GM21786 (cell line): ENCODE data around the gene RFX3.

ENCODE experiments used
- ATAC-seq: cut with Tn5 transposase; IDR thresholded peaks from one replicate; pipeline ENCODE4 v1.9.1; 2021; ENCODE audit not compliant: unreplicated experiment

RFX3 gene

DNA sequence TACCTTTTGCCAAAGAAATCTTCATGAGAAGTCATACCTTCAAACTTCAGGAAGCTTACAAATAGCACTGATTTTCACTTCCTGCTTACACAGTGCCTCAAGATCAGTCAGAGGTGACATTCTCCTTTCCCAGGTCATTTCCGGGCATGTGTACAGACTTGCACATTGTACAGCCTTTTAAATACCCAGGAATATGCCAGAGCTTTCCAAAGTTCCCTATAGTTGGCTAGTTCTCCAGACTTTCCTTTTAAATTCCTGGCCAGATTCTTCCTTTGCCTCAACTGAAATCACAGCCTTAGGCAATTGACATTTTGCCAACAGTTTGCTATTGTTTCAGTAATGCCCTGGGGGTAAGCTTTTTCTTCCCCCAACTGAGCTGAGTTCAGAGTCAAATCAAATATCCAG, 47.2 kb downstream of the RFX3 start:
- peak; percentile 38 for ATAC-seq

DNA sequence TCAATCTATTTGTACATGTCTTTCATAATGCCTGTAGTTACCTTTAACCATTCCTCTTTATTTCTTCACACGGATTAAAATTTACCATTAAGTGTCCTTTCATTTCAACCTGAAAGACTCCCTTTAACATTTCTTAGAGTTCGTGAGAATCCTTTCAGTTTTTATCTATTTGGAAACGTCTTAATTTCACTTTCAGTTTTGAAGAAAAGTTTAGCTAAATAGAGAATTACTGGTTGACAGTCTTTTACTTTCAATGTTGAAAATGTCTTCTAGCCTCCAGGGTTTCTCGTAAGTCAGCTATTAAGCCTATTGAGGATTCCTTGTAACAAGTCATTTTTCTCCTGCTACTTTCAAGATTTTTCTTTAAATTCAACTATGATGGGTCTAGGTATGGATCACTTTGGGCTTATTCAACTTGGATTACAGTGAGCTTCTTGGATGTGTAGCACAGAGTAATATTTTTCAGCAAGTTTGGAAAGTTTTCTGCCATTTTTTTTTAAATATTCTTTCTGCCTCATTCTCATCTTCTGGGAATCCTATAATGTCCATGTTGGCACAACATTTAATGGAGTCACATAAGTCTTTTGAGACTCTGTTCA, 48.5 kb downstream of the RFX3 start:
- no peak for ATAC-seq

DNA sequence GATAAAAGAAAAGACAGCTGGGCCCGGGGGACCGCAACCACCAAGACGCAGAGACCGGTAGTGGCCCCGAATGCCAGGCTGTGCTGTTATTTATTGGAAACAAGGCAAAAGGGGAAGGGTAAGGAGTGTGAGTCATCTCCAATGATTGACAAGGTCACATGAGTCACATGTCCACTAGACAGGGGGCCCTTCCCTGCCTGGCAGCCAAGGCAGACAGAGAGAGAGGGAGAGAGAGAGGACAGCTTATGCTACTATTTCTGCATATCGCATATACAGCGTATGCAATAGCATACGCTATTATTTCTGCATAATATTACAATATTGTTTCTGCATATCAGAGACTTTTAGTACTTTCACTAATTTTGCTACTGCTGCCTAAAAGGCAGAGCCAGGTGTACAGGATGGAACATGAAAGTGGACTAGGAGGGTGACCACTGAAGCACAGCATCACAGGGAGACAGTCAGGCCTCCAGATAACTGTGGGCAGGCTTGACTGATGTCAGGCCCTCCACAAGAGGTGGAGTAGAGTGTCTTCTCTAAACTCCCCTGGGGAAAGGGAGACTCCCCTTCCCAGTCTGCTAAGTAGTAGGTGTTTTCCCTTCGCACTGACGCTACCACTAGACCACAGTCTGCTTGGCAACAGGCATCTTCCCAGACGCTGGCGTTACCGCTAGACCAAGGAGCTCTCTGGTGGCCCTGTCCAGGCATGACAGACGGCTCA, 50.3 kb downstream of the RFX3 start:
- ATAC-seq = peak; percentile 21

DNA sequence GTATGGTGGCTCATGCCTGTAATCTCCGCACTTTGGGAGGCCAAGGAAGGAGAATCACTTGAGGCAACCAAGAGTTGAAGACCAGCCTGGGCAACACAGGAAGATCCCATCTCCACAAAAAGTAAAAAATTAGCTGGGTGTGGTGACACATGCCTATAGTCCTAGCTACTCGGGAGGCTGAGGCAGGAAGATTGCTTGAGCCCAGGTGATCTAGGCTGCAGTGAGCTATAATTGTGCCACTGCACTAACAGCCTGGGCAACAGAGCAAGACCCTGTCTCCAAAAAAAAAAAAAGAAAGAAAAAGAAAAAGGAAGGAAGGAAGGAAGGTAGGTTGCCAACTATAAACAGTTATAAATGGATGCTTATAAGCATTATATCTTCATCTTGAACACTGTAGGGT, 51.0 kb downstream of the RFX3 start:
- ATAC-seq = no peak

DNA sequence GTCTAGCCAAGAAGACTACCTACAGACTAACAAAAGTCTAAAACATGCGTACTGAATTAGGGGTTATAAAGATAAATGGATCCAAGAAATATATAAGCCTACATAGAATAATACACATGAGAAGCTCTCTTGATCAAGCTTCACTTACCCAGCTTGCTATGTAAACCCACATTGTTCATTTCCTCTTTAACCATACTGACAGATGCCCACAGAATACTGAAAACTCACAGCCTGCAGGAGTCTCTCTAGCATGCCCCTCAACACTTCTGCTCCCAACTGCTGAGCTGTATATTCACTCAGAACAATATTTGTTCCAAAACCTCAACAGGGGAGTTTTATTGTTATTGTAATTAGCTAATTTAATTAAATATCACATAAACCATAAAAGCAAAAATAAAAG, 52.4 kb downstream of the RFX3 start:
- peak; percentile 59 for ATAC-seq

DNA sequence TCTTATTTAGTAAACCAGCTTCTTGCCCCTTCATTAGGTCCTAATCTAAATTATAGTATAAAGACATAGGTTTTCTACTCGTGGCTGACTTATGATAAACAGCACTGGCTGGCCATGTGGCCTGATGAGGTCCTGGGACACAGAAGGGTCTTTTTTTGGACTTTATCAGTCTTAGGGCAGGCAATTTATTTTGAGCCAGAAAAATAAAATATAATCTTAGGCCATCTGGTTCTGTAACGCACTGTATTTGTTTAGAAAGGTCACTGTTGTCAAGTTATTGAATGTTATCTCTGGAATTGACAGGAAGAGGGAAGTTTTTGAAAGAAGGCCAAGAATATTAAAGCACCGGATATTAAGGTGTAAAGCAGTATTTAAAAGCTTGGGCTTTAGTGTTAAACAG, 53.9 kb downstream of the RFX3 start:
- ATAC-seq = no peak

DNA sequence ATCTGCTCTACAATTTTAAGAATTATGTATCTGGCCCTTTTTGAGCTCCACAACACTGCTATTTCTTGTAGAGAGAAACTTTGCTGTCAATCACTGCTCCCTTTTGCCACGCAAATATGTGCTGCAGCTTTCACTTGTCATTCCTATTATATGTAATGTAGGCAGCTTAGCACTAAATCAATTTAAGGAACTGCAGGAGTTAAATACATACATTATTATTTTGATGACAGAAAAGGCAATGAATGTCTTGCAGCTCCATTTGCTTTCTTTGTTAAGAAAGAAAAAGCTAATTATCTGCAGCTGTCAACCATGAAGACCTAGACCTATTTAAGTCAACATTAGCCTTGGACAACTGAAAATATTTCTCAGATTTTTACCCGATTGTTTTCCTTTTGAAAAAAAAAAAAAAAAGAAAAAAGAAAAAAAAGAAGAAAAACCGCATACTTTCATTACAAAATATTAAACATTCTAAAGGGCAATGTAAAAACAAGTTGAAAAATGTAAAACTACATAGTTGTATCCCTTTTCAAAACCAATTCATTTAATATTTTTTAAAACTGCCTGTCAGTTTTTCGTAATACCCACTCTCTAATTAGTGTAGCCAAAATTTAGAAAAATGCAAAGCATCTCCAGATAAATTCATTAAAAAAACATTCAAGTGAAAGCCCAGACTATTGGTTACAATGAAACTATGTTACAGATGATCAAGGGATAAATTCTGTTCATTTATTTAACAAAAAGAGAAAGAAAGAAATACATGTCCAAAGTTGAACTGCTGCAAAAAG, 57.2 kb downstream of the RFX3 start:
- ATAC-seq = no peak

DNA sequence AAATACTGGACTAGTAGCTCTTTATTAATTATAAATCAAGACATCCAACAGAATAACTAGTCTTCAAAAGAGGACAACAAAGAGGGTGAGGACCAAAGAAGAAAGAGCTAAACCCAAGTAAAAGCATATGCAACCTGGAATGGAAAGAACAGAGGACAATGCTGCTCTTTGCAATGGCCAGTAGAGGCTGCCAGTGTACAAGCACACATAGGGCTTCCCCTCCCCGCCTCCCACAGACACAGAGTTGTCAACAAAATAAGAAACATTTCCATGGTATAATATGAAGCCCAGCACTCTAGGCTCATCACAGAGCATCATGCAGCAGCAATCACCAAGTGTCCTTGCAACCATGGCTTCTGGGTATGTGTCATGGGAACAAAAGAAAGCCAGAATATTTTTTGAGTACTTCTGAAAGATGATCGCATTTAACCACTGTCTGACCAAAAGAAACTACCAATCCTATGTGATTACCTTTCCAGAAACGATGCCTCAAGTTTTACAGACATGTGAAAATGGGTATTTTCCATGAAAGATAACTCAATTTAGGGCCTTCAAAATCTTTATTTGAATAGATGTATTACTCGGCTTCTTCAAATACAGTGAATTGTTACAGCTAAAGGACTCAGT, 58.1 kb downstream of the RFX3 start:
- ATAC-seq = peak; percentile 97

DNA sequence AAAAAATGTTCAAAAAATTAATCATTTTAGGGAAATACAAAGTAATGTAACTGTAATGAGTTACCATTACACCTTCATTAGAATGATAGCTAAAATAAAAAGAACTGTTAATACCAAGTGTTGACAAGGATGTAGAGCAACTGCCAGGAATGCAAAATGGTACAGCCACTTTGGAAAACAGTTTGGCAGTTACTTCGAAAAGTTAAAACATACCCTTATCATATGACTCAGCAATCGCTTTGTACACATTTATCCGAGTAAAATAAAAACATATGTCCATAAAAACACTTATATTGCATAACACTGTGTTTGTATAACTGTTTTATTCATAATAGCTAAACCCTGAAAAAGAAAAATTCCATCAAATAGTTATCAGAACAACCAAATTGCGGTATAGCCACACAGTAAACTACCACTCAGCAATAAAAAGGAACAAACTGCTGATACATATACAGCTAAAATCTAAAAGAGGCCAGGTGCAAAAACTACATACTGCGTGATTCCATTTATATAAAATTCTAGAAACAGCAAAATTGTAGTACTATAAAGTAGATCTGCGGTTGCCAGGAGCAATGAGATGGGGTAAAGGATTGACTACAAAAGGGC, 61.7 kb downstream of the RFX3 start:
- ATAC-seq = no peak

DNA sequence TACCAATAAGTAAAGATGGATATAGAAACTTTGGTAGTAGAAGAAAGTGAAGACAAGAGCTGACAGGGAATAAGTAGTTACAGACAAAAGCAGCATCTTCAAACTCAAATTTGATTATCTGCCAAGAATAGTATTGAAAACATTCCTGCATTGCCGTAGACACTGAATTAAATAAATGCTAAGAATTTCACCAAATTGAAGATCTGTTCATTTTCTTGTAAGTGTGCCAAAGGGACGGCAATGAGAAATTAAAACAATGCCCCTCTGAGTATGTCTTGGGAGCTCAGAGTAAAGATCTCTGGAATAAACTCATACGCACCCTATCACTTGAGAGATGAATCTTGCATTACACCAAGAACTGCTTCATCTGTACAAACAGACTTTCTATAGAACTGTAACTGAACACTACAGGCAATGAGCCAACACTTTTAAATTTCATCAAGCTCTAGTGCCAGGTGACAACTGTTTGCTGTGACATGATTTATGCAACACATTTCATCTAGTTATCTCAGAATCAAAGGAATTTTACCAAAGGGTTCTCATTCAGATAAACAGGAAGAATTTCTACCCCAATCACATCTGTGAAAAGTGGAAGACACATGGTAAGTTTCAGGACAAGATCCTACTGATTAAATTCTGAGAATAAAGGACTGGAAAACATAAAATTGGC, 66.9 kb downstream of the RFX3 start:
- ATAC-seq = no peak

DNA sequence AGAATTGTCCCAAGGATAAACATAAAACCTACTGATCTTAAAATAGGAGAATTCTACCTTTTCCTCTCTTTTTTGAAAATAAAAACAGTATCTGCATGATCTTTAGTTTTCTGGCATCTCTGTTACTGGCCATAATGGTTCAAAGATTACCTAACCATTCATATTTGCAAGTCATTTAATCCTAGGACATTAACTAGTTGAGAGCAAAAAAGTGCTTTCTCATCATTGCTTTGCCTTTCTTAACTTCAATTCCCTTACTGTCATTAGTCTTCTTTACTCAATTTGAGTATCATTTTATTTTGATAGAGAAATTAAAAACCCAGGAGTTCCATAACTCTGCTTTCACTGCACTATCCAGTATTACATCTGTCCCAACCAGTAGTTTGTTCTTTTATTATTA, 68.6 kb downstream of the RFX3 start:
- ATAC-seq = no peak

DNA sequence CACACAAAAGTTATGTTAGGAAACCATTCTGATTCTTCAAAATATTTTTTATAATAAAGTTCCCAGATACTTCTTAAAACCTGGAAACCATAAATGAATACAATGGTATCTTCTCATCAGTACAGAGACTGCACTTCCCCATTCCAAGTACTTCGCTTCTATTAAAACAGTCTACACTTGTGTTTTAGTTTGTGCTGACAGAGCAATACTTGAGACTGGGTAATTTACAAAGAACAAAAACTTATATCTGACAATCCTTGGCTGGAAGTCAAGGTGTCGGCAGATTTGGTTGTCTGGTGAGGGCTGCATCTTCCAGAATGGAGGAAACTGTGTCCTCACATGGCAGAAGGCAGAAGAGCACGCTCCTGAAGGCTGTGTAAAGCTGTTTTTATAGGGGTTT, 70.1 kb downstream of the RFX3 start:
- no peak for ATAC-seq

DNA sequence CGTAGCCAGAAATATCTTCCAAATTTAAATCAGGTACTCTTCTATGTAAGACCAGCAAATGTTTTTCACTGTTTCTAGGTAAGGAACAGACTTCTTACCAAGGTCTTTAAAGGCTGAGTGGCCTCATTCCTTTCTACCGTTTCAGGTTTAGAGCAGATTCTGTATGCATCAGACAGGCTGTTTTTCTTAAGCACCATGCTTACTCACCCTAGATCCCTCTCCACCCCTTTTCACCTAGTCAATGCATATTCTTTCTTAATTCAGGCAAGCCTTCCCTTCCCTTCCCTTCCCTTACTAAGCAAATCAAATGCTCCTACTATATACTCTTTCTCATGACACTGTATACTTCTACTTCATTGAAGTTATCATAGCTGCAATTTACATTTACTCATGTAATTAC, 70.7 kb downstream of the RFX3 start:
- ATAC-seq = no peak

DNA sequence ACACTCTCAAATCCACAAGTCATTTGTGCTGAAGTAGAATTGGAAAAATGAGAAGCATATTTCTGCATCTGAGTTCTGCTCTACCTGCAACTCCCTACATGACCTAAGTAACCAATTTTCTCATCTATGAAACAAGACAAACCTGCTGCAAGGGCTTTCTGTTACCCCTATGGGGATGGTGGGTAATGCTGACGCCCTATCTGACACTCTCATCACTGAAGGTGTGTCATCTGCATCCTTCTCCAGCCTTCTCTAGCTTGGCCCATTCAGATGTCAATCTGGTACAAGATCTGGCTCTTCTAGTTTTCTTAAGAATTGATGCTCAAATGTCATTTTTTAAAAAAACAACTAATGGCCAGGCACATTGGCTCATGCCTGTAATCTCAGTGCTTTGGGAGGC, 73.8 kb downstream of the RFX3 start:
- no peak for ATAC-seq

DNA sequence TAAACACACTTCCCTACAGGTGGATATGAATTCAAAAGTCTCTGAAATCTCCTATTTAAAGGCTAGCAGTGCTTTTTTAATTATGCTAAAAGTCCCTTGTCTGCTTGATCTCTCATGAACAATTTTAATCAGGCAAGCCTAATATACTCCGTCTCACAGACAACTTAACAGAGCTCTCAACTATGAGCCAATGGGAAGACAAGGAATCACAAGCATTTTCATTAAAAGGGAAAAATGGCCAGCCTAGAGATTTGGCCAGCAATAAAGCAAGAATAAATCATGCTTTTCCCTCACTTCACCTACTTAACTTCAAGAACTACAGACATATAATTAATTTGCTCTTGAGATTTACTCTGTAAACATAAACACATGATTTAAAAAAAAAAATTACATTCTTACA, 78.0 kb downstream of the RFX3 start:
- no peak for ATAC-seq

DNA sequence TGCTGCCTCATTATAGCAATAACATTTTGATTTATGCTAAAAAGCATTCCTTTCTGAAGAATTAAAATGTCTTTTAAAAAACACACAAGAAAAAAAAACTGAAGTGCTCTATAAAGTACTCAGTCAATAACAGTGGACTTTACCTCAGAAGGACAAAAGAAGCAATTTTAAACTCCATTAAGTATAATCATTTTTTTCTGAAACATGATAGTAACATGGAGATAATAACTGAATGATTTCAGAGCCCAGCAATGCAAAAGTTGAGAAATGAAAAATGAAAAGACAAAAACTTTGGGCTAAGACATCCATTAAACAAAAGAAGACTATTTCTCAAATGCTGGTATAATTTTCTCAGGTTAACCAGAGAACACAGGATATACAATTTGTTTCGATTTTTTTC, 78.7 kb downstream of the RFX3 start:
- ATAC-seq = no peak

DNA sequence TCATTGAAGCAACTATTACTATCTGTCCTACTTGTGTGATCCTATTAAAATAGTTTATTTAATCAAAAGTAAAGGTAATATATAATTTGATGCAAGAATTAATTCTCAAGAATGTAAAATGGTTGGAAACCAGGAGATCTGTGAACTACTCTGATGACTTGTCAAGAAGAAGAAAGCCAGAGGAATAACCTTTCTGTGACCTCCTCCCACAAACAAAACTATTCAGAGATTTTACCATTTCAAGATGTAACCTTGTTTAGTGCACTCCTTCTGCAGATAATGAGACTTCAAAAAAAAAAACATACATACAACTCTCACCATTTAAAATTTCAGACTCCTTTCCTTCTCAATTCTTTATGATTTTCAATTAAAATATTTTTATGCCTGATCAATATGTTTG, 79.5 kb downstream of the RFX3 start:
- ATAC-seq = no peak

DNA sequence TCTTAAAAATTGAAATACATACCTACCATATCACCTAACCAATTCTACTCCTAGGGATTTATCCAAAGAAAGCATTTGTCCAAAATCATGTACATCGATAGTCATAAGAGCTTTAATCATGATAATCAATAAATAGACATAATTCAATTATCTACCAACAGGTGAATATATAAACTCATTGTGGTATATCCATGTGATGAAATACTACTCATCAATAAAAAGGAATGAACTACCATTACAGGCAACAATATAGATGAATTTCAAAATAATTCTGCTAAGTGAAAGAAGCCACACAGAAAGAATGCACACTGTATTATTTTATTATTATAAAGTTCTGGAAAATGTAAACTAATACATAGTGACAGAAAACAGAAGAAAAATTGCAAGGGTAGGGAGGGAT, 81.8 kb downstream of the RFX3 start:
- no peak for ATAC-seq

DNA sequence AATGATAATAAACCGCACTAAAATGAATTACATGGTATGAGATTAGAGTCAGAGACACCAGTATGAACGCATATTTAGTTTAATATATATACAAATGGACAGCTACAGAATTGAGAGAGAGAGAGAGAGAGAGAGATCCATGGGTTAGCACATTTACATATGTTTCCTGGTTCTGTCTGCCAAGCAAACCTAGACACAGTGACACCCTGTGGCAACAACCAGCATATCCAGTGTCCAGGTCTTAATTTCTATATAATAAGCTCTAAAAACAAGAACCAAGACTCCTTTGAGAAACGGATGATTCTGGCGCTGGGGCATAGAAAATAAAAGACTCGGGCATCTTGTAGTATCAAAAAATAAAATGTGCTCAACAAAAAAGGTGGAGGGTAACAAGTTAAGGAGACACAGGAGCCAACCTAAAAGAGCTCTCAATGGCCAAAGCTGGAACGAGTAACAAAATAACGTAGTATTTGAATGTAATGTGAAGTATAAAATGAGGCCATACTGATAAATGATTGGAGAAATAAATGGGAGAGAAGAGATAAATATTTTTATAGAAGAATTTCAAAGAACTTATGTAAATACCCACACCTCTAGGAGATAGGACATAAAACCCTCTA, 84.5 kb downstream of the RFX3 start:
- ATAC-seq = peak; percentile 92

DNA sequence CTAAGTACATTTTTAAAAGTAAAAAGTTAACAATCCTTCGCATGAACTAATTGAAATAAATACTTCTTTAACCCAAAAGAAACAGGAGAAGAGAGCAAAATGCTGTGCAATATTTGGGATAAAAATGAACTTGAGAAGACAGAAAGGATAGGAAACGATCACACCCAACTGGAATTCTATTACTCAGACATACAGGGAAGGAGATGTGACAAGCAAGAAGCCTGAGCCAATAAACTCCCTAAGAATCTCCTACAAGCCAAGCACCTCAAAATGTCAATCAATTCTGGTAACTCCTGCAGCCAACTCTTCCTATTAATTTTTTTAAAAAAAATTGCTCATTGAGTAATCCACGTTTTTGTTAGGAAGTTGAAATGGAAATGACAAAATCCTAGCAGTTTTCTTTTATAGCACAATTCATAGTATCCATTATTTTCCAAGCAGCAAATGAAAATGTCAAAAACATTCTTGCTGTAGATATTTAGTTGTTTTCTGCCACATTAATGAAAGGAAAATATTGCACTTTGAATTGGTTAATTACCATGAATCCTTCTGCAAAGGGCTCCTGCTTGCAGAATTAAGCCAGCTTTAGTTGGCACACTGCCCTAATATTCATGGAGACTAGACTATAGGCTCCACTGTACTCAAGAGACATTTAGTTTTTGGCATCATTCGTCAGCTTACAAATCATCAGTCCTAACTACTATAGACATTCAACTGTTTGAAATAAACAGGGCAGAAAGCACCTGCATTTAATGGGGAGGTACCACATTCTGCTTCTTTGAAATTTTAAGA, 89.0 kb downstream of the RFX3 start:
- no peak for ATAC-seq
